Measurements from ENCODE around the gene CLCN4.

Gene CLCN4

GRCh38 chrX:10282490-10282889, 125.7 kb downstream of the CLCN4 start:
- H3K27ac ChIP-seq (ENCODE audit: low read depth, low read length), result no peak overlapping the region
- H3K36me3 ChIP-seq (ENCODE audit: control insufficient read depth, insufficient read depth, low read length), result no peaks in the 10 kb centered on the region
- no peak overlapping the region for H3K9ac ChIP-seq (ENCODE audit: low read length)
- peaks cover 11% of the 10 kb centered on the region; the same call in 1 of the 2 replicates for H3K27me3 ChIP-seq (ENCODE audit: control insufficient read depth, insufficient read depth, low read length)
- H3K9me3 ChIP-seq (ENCODE audit: control insufficient read depth, insufficient read depth, low read depth, low read length), result no peaks in the 10 kb centered on the region
- H3K4me3 ChIP-seq (ENCODE audit: low read depth, low read length), result no peak overlapping the region
- no peaks in the 10 kb centered on the region for H3K4me1 ChIP-seq (ENCODE audit: control insufficient read depth, insufficient read depth, low read length)

- H3K36me3 ChIP-seq (ENCODE audit: control insufficient read depth, insufficient read depth, low read length), result no peaks in the 10 kb centered on the region
- H3K27ac ChIP-seq (ENCODE audit: low read depth, low read length), result no peak overlapping the region
- no peak overlapping the region for H3K4me3 ChIP-seq (ENCODE audit: low read depth, low read length)
- peaks cover 6% of the 10 kb centered on the region; the same call in 1 of the 2 replicates for H3K27me3 ChIP-seq (ENCODE audit: control insufficient read depth, insufficient read depth, low read length)
- H3K9me3 ChIP-seq (ENCODE audit: control insufficient read depth, insufficient read depth, low read depth, low read length), result no peaks in the 10 kb centered on the region
- no peaks in the 10 kb centered on the region for H3K4me1 ChIP-seq (ENCODE audit: control insufficient read depth, insufficient read depth, low read length)
- H3K9ac ChIP-seq (ENCODE audit: low read length), result no peak overlapping the region
Observed at GRCh38 chrX:10286195-10286594, 129.4 kb downstream of the CLCN4 start.
